Eye (tissue), 1 donor: Measurements from ENCODE around the gene NBEA.

ENCODE experiments used
- DNase-seq: peaks from one replicate; pipeline ENCODE4 v3.0.0-alpha.2; 2015

Gene NBEA

GRCh38 chr13:35179920-35180663 lies 238.0 kb downstream of the NBEA start:
- DNase-seq = no peak

- no peak for DNase-seq
These were observed 248.2 kb downstream of the NBEA start for GRCh38 chr13:35190241-35190640.

- DNase-seq = no peak
These were observed 249.8 kb downstream of the NBEA start for GRCh38 chr13:35191883-35192282.

GRCh38 chr13:35198613-35199200 lies 256.6 kb downstream of the NBEA start:
- peak; percentile 85 for DNase-seq

GRCh38 chr13:35208587-35208986 lies 266.5 kb downstream of the NBEA start:
- DNase-seq = no peak

- DNase-seq = peak; percentile 29
These were observed 268.2 kb downstream of the NBEA start for GRCh38 chr13:35210261-35210660.

GRCh38 chr13:35211949-35212348 lies 269.9 kb downstream of the NBEA start:
- no peak for DNase-seq

- no peak for DNase-seq
These were observed 271.8 kb downstream of the NBEA start for GRCh38 chr13:35213911-35214310.

GRCh38 chr13:35216131-35216530 lies 274.1 kb downstream of the NBEA start:
- no peak for DNase-seq

- DNase-seq = no peak
These were observed 277.0 kb downstream of the NBEA start for GRCh38 chr13:35219021-35219420.

- peak; percentile 7 for DNase-seq
These were observed 283.1 kb downstream of the NBEA start for GRCh38 chr13:35225159-35225558.

GRCh38 chr13:35225582-35225981 lies 283.5 kb downstream of the NBEA start:
- peak; percentile 44 for DNase-seq

- no peak for DNase-seq
These were observed 286.5 kb downstream of the NBEA start for GRCh38 chr13:35228536-35228935.

- DNase-seq = no peak
These were observed 289.4 kb downstream of the NBEA start for GRCh38 chr13:35231426-35231825.

- no peak for DNase-seq
These were observed 296.2 kb downstream of the NBEA start for GRCh38 chr13:35238274-35238673.

GRCh38 chr13:35252536-35253205 lies 310.6 kb downstream of the NBEA start:
- no peak for DNase-seq

GRCh38 chr13:35255241-35255640 lies 313.2 kb downstream of the NBEA start:
- DNase-seq = no peak

- no peak for DNase-seq
These were observed 314.5 kb downstream of the NBEA start for GRCh38 chr13:35256459-35257148.

GRCh38 chr13:35260316-35260715 lies 318.2 kb downstream of the NBEA start:
- DNase-seq = peak; percentile 7

GRCh38 chr13:35266412-35266811 lies 324.3 kb downstream of the NBEA start:
- no peak for DNase-seq

- no peak for DNase-seq
These were observed 336.8 kb downstream of the NBEA start for GRCh38 chr13:35278917-35279316.

- DNase-seq = no peak
These were observed 337.4 kb downstream of the NBEA start for GRCh38 chr13:35279500-35279899.

GRCh38 chr13:35283856-35284255 lies 341.8 kb downstream of the NBEA start:
- no peak for DNase-seq

GRCh38 chr13:35285677-35286076 lies 343.6 kb downstream of the NBEA start:
- no peak for DNase-seq
